ENCODE data around the gene AGT.
"Not testable (repeated sequence)": the region's sequence is repeated elsewhere in the genome, so short reads cannot be mapped to it uniquely, and the experiment has no call there.

AGT gene

DNA sequence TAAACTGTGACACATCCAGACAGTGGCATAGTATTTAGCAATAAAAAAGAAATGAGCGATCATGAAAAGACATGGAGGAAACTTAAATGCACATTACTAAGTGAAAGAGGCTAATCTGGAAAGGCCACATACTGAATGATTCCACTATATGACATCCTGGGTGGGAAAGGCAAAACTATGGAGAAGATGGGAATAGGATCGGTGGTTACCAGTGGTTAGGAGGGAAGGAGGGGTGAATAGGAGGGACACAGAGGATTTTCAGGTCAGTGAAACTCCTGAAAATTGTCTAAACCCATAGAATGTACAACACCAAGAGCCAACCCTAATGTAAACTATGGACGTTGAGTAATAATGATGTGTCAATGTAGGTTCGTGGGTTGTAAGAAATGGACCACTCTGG is 13.8 kb downstream of the AGT start:
- ATAC-seq (replicated peaks) (no peak), DNase-seq (no peak)
- Mint-ChIP-seq H3K27me3 (peaks cover 0 to 31% of the 10 kb centered on the region in 2 donors), H3K27ac (no peak overlapping the region), H3K36me3 (ENCODE audit: insufficient read depth) (no peaks in the 10 kb centered on the region), H3K4me3 (no peak overlapping the region), H3K4me1 (ENCODE audit: low read depth in 2 of 2) (peaks cover 0 to 2% of the 10 kb centered on the region in 2 donors), H3K9me3 (no peaks in the 10 kb centered on the region)

DNA sequence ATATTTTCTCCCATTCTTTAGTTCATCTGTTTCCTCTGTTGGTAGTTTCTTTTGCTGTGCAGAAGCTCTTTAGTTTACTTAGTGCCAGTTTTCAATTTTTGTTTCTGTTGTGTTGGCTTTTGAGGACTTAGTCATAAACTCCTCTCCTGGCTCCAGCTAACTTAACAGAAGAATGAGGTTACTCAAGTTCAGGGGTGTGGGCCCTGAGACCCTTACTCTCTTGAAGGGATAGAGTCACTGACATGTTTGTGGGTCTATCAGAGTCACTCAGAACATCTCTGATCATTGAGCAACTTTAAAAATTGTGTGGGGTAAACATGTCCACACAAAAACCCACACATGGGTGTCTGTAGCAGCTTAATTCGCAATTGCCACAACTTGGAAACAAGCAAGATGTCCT is 14.2 kb downstream of the AGT start:
- Mint-ChIP-seq H3K4me1 (ENCODE audit: low read depth in 2 of 2) (peaks cover 0 to 4% of the 10 kb centered on the region in 2 donors), H3K27ac (no peak overlapping the region)

GRCh38 chr1:230698964-230699363 is 15.0 kb downstream of the AGT start:
- not testable (repeated sequence) for H3K4me3 Mint-ChIP-seq; DNase-seq; H3K36me3 Mint-ChIP-seq (ENCODE audit: insufficient read depth); ATAC-seq (replicated peaks); H3K27ac Mint-ChIP-seq; H3K4me1 Mint-ChIP-seq (ENCODE audit: low read depth in 2 of 2); H3K9me3 Mint-ChIP-seq
- H3K27me3 Mint-ChIP-seq = peaks cover 0 to 24% of the 10 kb centered on the region in 2 donors

More for the DNA sequence above, 14.2 kb downstream of the AGT start:
- Mint-ChIP-seq H3K36me3 (ENCODE audit: insufficient read depth) (no peaks in the 10 kb centered on the region), H3K27me3 (peaks cover 0 to 27% of the 10 kb centered on the region in 2 donors), H3K4me3 (no peak overlapping the region), H3K9me3 (no peaks in the 10 kb centered on the region)
- ATAC-seq (replicated peaks) (no peak), DNase-seq (no peak)

DNA sequence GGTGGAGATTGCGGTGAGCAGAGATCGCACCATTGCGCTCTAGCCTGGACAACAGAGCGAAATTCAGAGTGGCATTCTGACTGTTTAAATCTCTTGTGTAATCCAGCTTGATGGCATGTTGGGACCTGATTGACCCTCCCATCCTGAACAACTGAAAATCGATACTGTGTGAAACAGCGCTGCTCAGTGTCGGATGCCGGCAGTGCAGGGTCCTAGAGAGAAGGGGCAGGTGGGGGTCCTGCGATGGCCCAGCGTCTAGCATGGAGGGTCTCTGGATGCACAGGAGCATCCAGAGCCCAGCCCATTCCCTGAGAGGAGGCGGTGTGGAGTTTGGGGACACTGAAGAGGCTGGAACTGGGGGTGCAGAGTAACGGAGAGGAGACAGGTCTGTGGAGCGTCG is 15.8 kb downstream of the AGT start:
- H3K36me3 Mint-ChIP-seq (ENCODE audit: insufficient read depth) = peaks cover 11% of the 10 kb centered on the region
- no peak for DNase-seq
- peaks cover 0 to 11% of the 10 kb centered on the region in 2 donors for H3K4me1 Mint-ChIP-seq (ENCODE audit: low read depth in 2 of 2)
- no peaks in the 10 kb centered on the region for H3K9me3 Mint-ChIP-seq
- no peak overlapping the region for H3K27ac Mint-ChIP-seq
- H3K4me3 Mint-ChIP-seq = no peak overlapping the region
- peaks cover 0 to 17% of the 10 kb centered on the region in 2 donors for H3K27me3 Mint-ChIP-seq
- ATAC-seq (replicated peaks) = no peak

- Mint-ChIP-seq H3K4me3 (no peak overlapping the region), H3K4me1 (ENCODE audit: low read depth in 2 of 2) (peaks cover 0 to 11% of the 10 kb centered on the region in 2 donors), H3K27ac (no peak overlapping the region), H3K9me3 (no peaks in the 10 kb centered on the region), H3K36me3 (ENCODE audit: insufficient read depth) (peaks cover 17% of the 10 kb centered on the region), H3K27me3 (peaks cover 0 to 15% of the 10 kb centered on the region in 2 donors)
- ATAC-seq (replicated peaks) (no peak), DNase-seq (no peak)
Measured at GRCh38 chr1:230696722-230697437, 17.0 kb downstream of the AGT start.

DNA sequence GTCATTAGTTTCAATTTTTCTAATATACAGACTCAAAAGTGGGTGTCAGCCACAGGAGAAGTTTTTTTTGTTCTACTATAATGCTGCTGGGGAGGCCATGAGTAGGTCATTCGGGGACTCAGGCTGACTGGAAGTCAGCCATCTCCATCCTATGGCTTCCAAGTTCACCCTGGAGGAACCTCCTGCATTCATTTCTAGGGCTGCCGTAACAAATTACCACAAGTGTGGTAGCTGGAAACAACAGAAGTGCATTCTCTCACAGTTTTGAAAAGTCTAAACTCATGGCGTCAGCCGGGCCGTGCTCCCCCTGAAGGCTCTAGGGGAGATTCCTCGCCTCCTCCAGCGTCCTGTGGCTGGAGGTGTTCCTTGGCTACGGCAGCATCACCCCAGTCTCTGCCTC is 17.7 kb downstream of the AGT start:
- no peak for ATAC-seq (replicated peaks)
- Mint-ChIP-seq H3K36me3 (ENCODE audit: insufficient read depth) (peaks cover 23% of the 10 kb centered on the region), H3K4me3 (no peak overlapping the region), H3K27me3 (peaks cover 0 to 9% of the 10 kb centered on the region in 2 donors), H3K27ac (no peak overlapping the region), H3K4me1 (ENCODE audit: low read depth in 2 of 2) (peaks cover 0 to 11% of the 10 kb centered on the region in 2 donors), H3K9me3 (no peaks in the 10 kb centered on the region)
- DNase-seq = no peak

- H3K4me3 Mint-ChIP-seq = no peak overlapping the region
Measured at GRCh38 chr1:230694991-230695390, 18.9 kb downstream of the AGT start.

GRCh38 chr1:230694464-230694863 is 19.5 kb downstream of the AGT start:
- Mint-ChIP-seq H3K36me3 (ENCODE audit: insufficient read depth) (peaks cover 36% of the 10 kb centered on the region), H3K4me3 (no peak overlapping the region), H3K9me3 (no peaks in the 10 kb centered on the region), H3K27ac (peak overlapping the region; percentile 26 to 29), H3K27me3 (peaks cover 0 to 8% of the 10 kb centered on the region in 2 donors), H3K4me1 (ENCODE audit: low read depth in 2 of 2) (peaks cover 0 to 11% of the 10 kb centered on the region in 2 donors)
- ATAC-seq (replicated peaks) = no peak
- no peak for DNase-seq

More at GRCh38 chr1:230694991-230695390, 18.9 kb downstream of the AGT start:
- DNase-seq (no peak), ATAC-seq (replicated peaks) (no peak)
- Mint-ChIP-seq H3K27ac (peak overlapping the region in 1 of 2 donors; percentile 29), H3K27me3 (peaks cover 0 to 8% of the 10 kb centered on the region in 2 donors), H3K9me3 (no peaks in the 10 kb centered on the region), H3K4me1 (ENCODE audit: low read depth in 2 of 2) (peaks cover 0 to 11% of the 10 kb centered on the region in 2 donors), H3K36me3 (ENCODE audit: insufficient read depth) (peaks cover 31% of the 10 kb centered on the region)

- Mint-ChIP-seq H3K4me3 (no peak overlapping the region), H3K27me3 (peaks cover 0 to 8% of the 10 kb centered on the region in 2 donors), H3K4me1 (ENCODE audit: low read depth in 2 of 2) (peaks cover 0 to 11% of the 10 kb centered on the region in 2 donors), H3K9me3 (no peaks in the 10 kb centered on the region), H3K36me3 (ENCODE audit: insufficient read depth) (peaks cover 39% of the 10 kb centered on the region), H3K27ac (no peak overlapping the region)
- no peak for DNase-seq
- ATAC-seq (replicated peaks) = no peak
Measured at GRCh38 chr1:230693777-230694176, 20.1 kb downstream of the AGT start.

GRCh38 chr1:230693221-230693620 is 20.7 kb downstream of the AGT start:
- ATAC-seq (replicated peaks) (no peak), DNase-seq (no peak)
- Mint-ChIP-seq H3K9me3 (no peaks in the 10 kb centered on the region), H3K4me3 (no peak overlapping the region), H3K27ac (no peak overlapping the region), H3K4me1 (ENCODE audit: low read depth in 2 of 2) (peaks cover 0 to 10% of the 10 kb centered on the region in 2 donors), H3K36me3 (ENCODE audit: insufficient read depth) (peaks cover 44% of the 10 kb centered on the region), H3K27me3 (peaks cover 0 to 5% of the 10 kb centered on the region in 2 donors)

DNA sequence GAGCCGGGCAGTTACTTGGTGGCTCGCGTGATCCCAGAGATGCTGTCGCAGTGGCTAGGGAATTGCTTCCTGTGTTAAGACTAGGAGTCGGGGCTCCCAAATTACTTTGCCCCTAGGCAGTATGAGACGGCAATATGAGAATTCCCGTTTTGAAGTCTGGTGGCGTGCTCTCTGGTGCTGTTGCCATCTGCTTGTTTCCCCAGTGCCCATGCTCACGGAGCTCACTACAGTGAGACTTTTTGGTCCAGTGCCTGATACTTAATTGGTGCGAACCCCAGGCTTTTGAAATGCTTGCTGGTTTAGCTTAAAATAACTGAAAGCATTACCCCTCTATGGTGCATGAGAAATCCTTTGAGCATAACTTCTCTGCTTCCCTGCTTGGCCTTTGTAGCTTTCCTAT is 22.3 kb downstream of the AGT start:
- H3K36me3 Mint-ChIP-seq (ENCODE audit: insufficient read depth) = peaks cover 60% of the 10 kb centered on the region
- DNase-seq = no peak
- H3K4me1 Mint-ChIP-seq (ENCODE audit: low read depth in 2 of 2) = peaks cover 0 to 9% of the 10 kb centered on the region in 2 donors
- H3K4me3 Mint-ChIP-seq = no peak overlapping the region
- ATAC-seq (replicated peaks) = no peak
- H3K27ac Mint-ChIP-seq = no peak overlapping the region
- H3K9me3 Mint-ChIP-seq = no peaks in the 10 kb centered on the region
- no peaks in the 10 kb centered on the region for H3K27me3 Mint-ChIP-seq

DNA sequence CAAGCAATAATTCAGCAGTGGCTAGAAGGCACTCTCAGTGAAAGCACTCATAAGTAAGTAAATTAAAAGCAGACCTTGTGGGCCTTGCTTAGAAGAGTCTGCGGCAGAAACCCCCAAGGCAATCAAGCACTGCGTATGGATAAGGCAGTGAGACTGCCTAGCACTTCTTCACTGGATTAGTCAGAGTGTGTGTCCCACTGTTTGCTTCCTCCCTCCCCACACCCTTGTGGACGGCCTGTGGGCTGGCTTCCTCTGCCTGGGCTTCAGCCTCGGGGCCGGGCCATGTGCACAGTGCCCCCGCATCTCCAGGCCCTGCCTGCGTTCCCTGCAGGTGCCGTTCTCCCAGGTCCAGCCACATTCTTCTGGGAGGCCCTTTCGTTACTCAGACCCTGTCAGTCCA is 23.8 kb downstream of the AGT start:
- H3K36me3 Mint-ChIP-seq (ENCODE audit: insufficient read depth) = peaks cover 72% of the 10 kb centered on the region
- peaks cover 0 to 9% of the 10 kb centered on the region in 2 donors for H3K4me1 Mint-ChIP-seq (ENCODE audit: low read depth in 2 of 2)
- no peak overlapping the region for H3K4me3 Mint-ChIP-seq
- no peak for DNase-seq
- no peak for ATAC-seq (replicated peaks)
- H3K9me3 Mint-ChIP-seq = no peaks in the 10 kb centered on the region
- no peaks in the 10 kb centered on the region for H3K27me3 Mint-ChIP-seq
- no peak overlapping the region for H3K27ac Mint-ChIP-seq

DNA sequence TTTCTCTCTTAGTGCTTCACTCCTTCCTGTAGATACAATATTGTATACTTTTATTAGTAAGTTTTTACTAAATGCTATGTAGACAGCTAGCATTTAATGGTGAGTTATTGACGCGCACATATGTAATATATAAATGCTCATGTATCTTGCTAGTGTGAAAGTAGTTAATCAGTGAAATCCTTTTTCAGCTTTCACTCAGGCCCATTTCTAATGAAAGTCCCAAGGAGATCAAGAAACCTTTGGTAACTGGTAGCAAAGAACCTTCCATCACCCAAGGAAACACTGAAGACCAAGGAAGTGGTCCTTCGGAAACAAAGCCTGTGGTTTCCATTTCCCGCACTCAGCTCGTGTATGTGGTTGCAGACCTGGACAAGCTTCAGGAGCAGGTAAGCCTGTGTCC is 27.2 kb downstream of the AGT start:
- ATAC-seq (replicated peaks) (no peak), DNase-seq (no peak)
- Mint-ChIP-seq H3K4me3 (no peak overlapping the region), H3K27ac (no peak overlapping the region), H3K36me3 (ENCODE audit: insufficient read depth) (peaks cover 79% of the 10 kb centered on the region), H3K27me3 (no peaks in the 10 kb centered on the region), H3K9me3 (no peaks in the 10 kb centered on the region), H3K4me1 (ENCODE audit: low read depth in 2 of 2) (peaks cover 12 to 16% of the 10 kb centered on the region in 2 donors)

DNA sequence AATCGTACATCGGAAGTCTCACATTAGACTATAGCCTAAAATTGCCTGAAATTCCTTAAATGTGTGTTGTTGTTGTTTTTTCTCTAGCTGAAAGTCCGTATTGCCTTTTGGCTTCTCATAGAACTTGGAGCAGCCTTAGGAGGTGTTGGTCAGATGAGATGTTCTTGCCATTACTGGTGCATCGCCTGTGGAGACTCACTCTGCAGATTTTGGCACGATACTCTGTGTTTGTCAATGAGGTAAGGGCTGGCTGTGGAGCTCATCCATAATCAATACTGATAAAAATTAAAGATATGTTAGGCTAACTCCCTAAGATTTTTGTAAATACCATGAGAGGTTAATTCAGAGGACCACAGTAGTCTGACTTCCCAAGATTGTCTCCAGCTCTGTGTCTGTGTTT is 28.9 kb downstream of the AGT start:
- Mint-ChIP-seq H3K4me3 (no peak overlapping the region), H3K27ac (no peak overlapping the region), H3K4me1 (ENCODE audit: low read depth in 2 of 2) (peaks cover 12 to 27% of the 10 kb centered on the region in 2 donors), H3K9me3 (no peaks in the 10 kb centered on the region), H3K36me3 (ENCODE audit: insufficient read depth) (peaks cover 74% of the 10 kb centered on the region), H3K27me3 (no peaks in the 10 kb centered on the region)
- ATAC-seq (replicated peaks) (no peak), DNase-seq (no peak)
